ENCODE measurements around the gene KLK6.

GRCh38 chr19:50980208-50980607, 10.8 kb upstream of the KLK6 start:
- TF ChIP-seq, protein P1, sequence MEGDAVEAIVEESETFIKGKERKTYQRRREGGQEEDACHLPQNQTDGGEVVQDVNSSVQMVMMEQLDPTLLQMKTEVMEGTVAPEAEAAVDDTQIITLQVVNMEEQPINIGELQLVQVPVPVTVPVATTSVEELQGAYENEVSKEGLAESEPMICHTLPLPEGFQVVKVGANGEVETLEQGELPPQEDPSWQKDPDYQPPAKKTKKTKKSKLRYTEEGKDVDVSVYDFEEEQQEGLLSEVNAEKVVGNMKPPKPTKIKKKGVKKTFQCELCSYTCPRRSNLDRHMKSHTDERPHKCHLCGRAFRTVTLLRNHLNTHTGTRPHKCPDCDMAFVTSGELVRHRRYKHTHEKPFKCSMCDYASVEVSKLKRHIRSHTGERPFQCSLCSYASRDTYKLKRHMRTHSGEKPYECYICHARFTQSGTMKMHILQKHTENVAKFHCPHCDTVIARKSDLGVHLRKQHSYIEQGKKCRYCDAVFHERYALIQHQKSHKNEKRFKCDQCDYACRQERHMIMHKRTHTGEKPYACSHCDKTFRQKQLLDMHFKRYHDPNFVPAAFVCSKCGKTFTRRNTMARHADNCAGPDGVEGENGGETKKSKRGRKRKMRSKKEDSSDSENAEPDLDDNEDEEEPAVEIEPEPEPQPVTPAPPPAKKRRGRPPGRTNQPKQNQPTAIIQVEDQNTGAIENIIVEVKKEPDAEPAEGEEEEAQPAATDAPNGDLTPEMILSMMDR (IDR thresholded peaks at IDR 0.05; ENCODE audit: low read depth, low read length, missing input control): no peak
- TF ChIP-seq GABPA (IDR thresholded peaks at IDR 0.05 in 1 of 2, conservative IDR thresholded peaks at IDR 0.05 in 1 of 2): no peak
- TF ChIP-seq MAX (IDR thresholded peaks at IDR 0.05): no peak
- no peak for TF ChIP-seq EGR1 (IDR thresholded peaks at IDR 0.05; ENCODE audit: low read depth in 2 of 2)
- no peak for TF ChIP-seq RXRA (IDR thresholded peaks at IDR 0.05)
- TF ChIP-seq TAF1 (conservative IDR thresholded peaks at IDR 0.05): no peak
- TF ChIP-seq, protein P2, sequence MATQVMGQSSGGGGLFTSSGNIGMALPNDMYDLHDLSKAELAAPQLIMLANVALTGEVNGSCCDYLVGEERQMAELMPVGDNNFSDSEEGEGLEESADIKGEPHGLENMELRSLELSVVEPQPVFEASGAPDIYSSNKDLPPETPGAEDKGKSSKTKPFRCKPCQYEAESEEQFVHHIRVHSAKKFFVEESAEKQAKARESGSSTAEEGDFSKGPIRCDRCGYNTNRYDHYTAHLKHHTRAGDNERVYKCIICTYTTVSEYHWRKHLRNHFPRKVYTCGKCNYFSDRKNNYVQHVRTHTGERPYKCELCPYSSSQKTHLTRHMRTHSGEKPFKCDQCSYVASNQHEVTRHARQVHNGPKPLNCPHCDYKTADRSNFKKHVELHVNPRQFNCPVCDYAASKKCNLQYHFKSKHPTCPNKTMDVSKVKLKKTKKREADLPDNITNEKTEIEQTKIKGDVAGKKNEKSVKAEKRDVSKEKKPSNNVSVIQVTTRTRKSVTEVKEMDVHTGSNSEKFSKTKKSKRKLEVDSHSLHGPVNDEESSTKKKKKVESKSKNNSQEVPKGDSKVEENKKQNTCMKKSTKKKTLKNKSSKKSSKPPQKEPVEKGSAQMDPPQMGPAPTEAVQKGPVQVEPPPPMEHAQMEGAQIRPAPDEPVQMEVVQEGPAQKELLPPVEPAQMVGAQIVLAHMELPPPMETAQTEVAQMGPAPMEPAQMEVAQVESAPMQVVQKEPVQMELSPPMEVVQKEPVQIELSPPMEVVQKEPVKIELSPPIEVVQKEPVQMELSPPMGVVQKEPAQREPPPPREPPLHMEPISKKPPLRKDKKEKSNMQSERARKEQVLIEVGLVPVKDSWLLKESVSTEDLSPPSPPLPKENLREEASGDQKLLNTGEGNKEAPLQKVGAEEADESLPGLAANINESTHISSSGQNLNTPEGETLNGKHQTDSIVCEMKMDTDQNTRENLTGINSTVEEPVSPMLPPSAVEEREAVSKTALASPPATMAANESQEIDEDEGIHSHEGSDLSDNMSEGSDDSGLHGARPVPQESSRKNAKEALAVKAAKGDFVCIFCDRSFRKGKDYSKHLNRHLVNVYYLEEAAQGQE (IDR thresholded peaks at IDR 0.05): no peak
- no peak for TF ChIP-seq RAD21 (IDR thresholded peaks at IDR 0.05)

Data from liver (tissue), 3 donors.